ENCODE measurements around the gene HUNK.
"Not testable (repeated sequence)": the region's sequence is repeated elsewhere in the genome, so short reads cannot be mapped to it uniquely, and the experiment has no call there.

DNA sequence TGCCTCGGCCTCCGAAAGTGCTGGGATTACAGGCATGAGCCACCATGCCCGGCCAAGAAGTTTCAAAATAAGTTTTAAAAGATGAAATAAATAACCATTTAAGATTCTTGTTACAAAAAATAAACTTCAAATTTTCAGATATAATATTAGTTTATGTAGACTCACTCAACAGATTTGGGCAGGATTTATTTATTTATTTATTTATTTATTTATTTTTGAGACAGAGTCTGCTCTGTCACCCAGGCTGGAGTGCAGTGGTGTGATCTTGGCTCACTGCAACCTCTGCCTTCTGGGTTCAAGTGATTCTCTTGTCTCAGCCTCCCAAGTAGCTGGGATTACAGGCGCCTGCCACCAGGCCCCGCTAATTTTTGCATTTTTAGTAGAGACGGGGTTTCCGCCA is 15.2 kb upstream of the HUNK start:
- TF ChIP-seq POLR2A, EP300 (IDR thresholded peaks at IDR 0.05): not testable (repeated sequence)
- TF ChIP-seq, protein P1, sequence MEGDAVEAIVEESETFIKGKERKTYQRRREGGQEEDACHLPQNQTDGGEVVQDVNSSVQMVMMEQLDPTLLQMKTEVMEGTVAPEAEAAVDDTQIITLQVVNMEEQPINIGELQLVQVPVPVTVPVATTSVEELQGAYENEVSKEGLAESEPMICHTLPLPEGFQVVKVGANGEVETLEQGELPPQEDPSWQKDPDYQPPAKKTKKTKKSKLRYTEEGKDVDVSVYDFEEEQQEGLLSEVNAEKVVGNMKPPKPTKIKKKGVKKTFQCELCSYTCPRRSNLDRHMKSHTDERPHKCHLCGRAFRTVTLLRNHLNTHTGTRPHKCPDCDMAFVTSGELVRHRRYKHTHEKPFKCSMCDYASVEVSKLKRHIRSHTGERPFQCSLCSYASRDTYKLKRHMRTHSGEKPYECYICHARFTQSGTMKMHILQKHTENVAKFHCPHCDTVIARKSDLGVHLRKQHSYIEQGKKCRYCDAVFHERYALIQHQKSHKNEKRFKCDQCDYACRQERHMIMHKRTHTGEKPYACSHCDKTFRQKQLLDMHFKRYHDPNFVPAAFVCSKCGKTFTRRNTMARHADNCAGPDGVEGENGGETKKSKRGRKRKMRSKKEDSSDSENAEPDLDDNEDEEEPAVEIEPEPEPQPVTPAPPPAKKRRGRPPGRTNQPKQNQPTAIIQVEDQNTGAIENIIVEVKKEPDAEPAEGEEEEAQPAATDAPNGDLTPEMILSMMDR (IDR thresholded peaks at IDR 0.05): not testable (repeated sequence)

Measured in sigmoid colon (tissue), 4 donors.